DMS53 treated with DMSO at 0.1 percent for 48 hours (cell line): ENCODE data around the gene OSCP1.
A peak's percentile ranks its signal among the peaks of the same experiment; 100 is the strongest.

Source experiments
- DNase-seq: peaks from one replicate; lab custom pipeline; 2025; ENCODE audit not compliant: unreplicated experiment; lab: John Stamatoyannopoulos, UW

Gene OSCP1

GRCh38 chr1:36447450-36447849, 2.8 kb downstream of the OSCP1 start:
- DNase-seq = no peak

- DNase-seq = no peak
These were observed 3.5 kb downstream of the OSCP1 start for GRCh38 chr1:36446746-36447145.

- DNase-seq = no peak
These were observed 4.0 kb downstream of the OSCP1 start for GRCh38 chr1:36446271-36446670.

GRCh38 chr1:36443297-36443696, 7.0 kb downstream of the OSCP1 start:
- no peak for DNase-seq

GRCh38 chr1:36442337-36442736, 7.9 kb downstream of the OSCP1 start:
- DNase-seq = no peak

- DNase-seq = no peak
These were observed 9.6 kb downstream of the OSCP1 start for GRCh38 chr1:36440646-36441045.

- no peak for DNase-seq
These were observed 10.2 kb downstream of the OSCP1 start for GRCh38 chr1:36440044-36440443.

- DNase-seq = no peak
These were observed 11.5 kb downstream of the OSCP1 start for GRCh38 chr1:36438715-36439114.

- peak; percentile 73 for DNase-seq
These were observed 13.4 kb downstream of the OSCP1 start for GRCh38 chr1:36436821-36437220.

- no peak for DNase-seq
These were observed 17.1 kb downstream of the OSCP1 start for GRCh38 chr1:36433102-36433501.

GRCh38 chr1:36432616-36433015, 17.6 kb downstream of the OSCP1 start:
- no peak for DNase-seq

GRCh38 chr1:36425791-36426190, 24.5 kb downstream of the OSCP1 start:
- DNase-seq = peak; percentile 56

GRCh38 chr1:36421649-36422048, 28.6 kb downstream of the OSCP1 start:
- no peak for DNase-seq

- peak; percentile 66 for DNase-seq
These were observed 29.4 kb downstream of the OSCP1 start for GRCh38 chr1:36420836-36421317.

GRCh38 chr1:36420409-36420808, 29.8 kb downstream of the OSCP1 start:
- DNase-seq = no peak

GRCh38 chr1:36419569-36419968, 30.7 kb downstream of the OSCP1 start:
- no peak for DNase-seq

GRCh38 chr1:36419140-36419539, 31.1 kb downstream of the OSCP1 start:
- peak; percentile 26 for DNase-seq

GRCh38 chr1:36417931-36418330, 32.3 kb downstream of the OSCP1 start:
- no peak for DNase-seq

- DNase-seq = no peak
These were observed 34.5 kb downstream of the OSCP1 start for GRCh38 chr1:36415661-36416326.

GRCh38 chr1:36414384-36414783, 35.9 kb downstream of the OSCP1 start:
- DNase-seq = no peak

GRCh38 chr1:36411674-36412648, 38.3 kb downstream of the OSCP1 start:
- DNase-seq = no peak

- no peak for DNase-seq
These were observed 41.8 kb downstream of the OSCP1 start for GRCh38 chr1:36408479-36408878.
